ENCODE results near the gene PRKCE. TPM values are rescaled to one million over a fixed set of nuclear protein-coding genes. Genes with fewer than 3 reads are reported as not detected.

The PRKCE gene
- total and polyA plus RNA-seq, 2 experiments from 2014 or later, result 9.6 to 11.9 TPM

- H3K4me1 ChIP-seq (ENCODE audit: insufficient read depth), result peaks cover 34% of the 10 kb centered on the region
- no peak for DNase-seq (ENCODE audit: low spot score)
- H3K36me3 ChIP-seq (replicated peaks; ENCODE audit: insufficient read depth, low read depth), result no peaks in the 10 kb centered on the region
- H3K27me3 ChIP-seq, result no peaks in the 10 kb centered on the region
- no peak overlapping the region for H2AFZ ChIP-seq
- H3K79me2 ChIP-seq, result no peaks in the 10 kb centered on the region
- H3K9me2 ChIP-seq (replicated peaks; ENCODE audit: insufficient read depth), result no peaks in the 10 kb centered on the region
- WGBS (ENCODE audit: low lambda C conversion rate, missing lambda C conversion rate), result 74% methylated on average over 2 of the region's 2 CpGs
- H4K20me1 ChIP-seq (ENCODE audit: insufficient read depth, poor library complexity, severe bottlenecking), result no peaks in the 10 kb centered on the region
- H3K4me3 ChIP-seq, result no peak overlapping the region
- no peaks in the 10 kb centered on the region for H3K9me3 ChIP-seq (ENCODE audit: low read depth)
- TF ChIP-seq EZH2 (IDR thresholded peaks at IDR 0.05; ENCODE audit: borderline replicate concordance) (no peak), CTCF (IDR thresholded peaks at IDR 0.05; ENCODE audit: poor library complexity) (no peak)
- H3K4me2 ChIP-seq, result no peak overlapping the region
- H3K27ac ChIP-seq, result no peak overlapping the region
Observed at GRCh38 chr2:46041434-46041833, 390.0 kb downstream of the PRKCE start.

- H3K9me2 ChIP-seq (replicated peaks; ENCODE audit: insufficient read depth), result no peaks in the 10 kb centered on the region
- no peak overlapping the region for H3K4me3 ChIP-seq
- H3K4me2 ChIP-seq, result peak overlapping the region; percentile 12
- TF ChIP-seq EZH2phosphoT487 (IDR thresholded peaks at IDR 0.05; ENCODE audit: low read depth, severe bottlenecking, unreplicated experiment) (no peak), EZH2 (IDR thresholded peaks at IDR 0.05; ENCODE audit: borderline replicate concordance) (no peak), CTCF (IDR thresholded peaks at IDR 0.05; ENCODE audit: poor library complexity) (no peak)
- no peaks in the 10 kb centered on the region for H3K9me3 ChIP-seq (ENCODE audit: low read depth)
- no peaks in the 10 kb centered on the region for H4K20me1 ChIP-seq (ENCODE audit: insufficient read depth, poor library complexity, severe bottlenecking)
- peaks cover 34% of the 10 kb centered on the region for H3K4me1 ChIP-seq (ENCODE audit: insufficient read depth)
- peak overlapping the region; percentile 18 for H3K27ac ChIP-seq
- H3K27me3 ChIP-seq, result no peaks in the 10 kb centered on the region
- H3K79me2 ChIP-seq, result no peaks in the 10 kb centered on the region
- H3K36me3 ChIP-seq (replicated peaks; ENCODE audit: insufficient read depth, low read depth), result no peaks in the 10 kb centered on the region
- DNase-seq (ENCODE audit: low spot score), result no peak
- H2AFZ ChIP-seq, result no peak overlapping the region
- 54% methylated on average over 4 of the region's 4 CpGs for WGBS (ENCODE audit: low lambda C conversion rate, missing lambda C conversion rate)
Observed at GRCh38 chr2:46042207-46042637, 390.7 kb downstream of the PRKCE start.

- WGBS (ENCODE audit: low lambda C conversion rate, missing lambda C conversion rate), result 90% methylated on average over 3 of the region's 3 CpGs
- Histone ChIP-seq H3K79me2 (no peaks in the 10 kb centered on the region), H3K9me2 (replicated peaks; ENCODE audit: insufficient read depth) (no peaks in the 10 kb centered on the region), H3K27me3 (no peaks in the 10 kb centered on the region), H3K4me1 (ENCODE audit: insufficient read depth) (peaks cover 31% of the 10 kb centered on the region), H2AFZ (no peak overlapping the region), H3K4me3 (no peak overlapping the region), H3K36me3 (replicated peaks; ENCODE audit: insufficient read depth, low read depth) (no peaks in the 10 kb centered on the region), H3K9me3 (ENCODE audit: low read depth) (no peaks in the 10 kb centered on the region), H3K27ac (no peak overlapping the region), H4K20me1 (ENCODE audit: insufficient read depth, poor library complexity, severe bottlenecking) (no peaks in the 10 kb centered on the region), H3K4me2 (peak overlapping the region; percentile 12)
- no peak for DNase-seq (ENCODE audit: low spot score)
- TF ChIP-seq EZH2 (IDR thresholded peaks at IDR 0.05; ENCODE audit: borderline replicate concordance) (no peak), CTCF (IDR thresholded peaks at IDR 0.05; ENCODE audit: poor library complexity) (no peak), EZH2phosphoT487 (IDR thresholded peaks at IDR 0.05; ENCODE audit: low read depth, severe bottlenecking, unreplicated experiment) (no peak)
Observed at GRCh38 chr2:46042711-46043110, 391.2 kb downstream of the PRKCE start.

- TF ChIP-seq EZH2 (IDR thresholded peaks at IDR 0.05; ENCODE audit: borderline replicate concordance) (no peak), CTCF (IDR thresholded peaks at IDR 0.05; ENCODE audit: poor library complexity) (no peak), EZH2phosphoT487 (IDR thresholded peaks at IDR 0.05; ENCODE audit: low read depth, severe bottlenecking, unreplicated experiment) (no peak)
- H3K27me3 ChIP-seq, result no peaks in the 10 kb centered on the region
- DNase-seq (ENCODE audit: low spot score), result no peak
- H3K4me1 ChIP-seq (ENCODE audit: insufficient read depth), result peaks cover 22% of the 10 kb centered on the region
- H3K9me2 ChIP-seq (replicated peaks; ENCODE audit: insufficient read depth), result no peaks in the 10 kb centered on the region
- no peak overlapping the region for H3K4me2 ChIP-seq
- no peaks in the 10 kb centered on the region for H3K9me3 ChIP-seq (ENCODE audit: low read depth)
- H3K79me2 ChIP-seq, result no peaks in the 10 kb centered on the region
- H4K20me1 ChIP-seq (ENCODE audit: insufficient read depth, poor library complexity, severe bottlenecking), result no peaks in the 10 kb centered on the region
- no peak overlapping the region for H3K4me3 ChIP-seq
- H3K36me3 ChIP-seq (replicated peaks; ENCODE audit: insufficient read depth, low read depth), result no peaks in the 10 kb centered on the region
- no peak overlapping the region for H3K27ac ChIP-seq
- no peak overlapping the region for H2AFZ ChIP-seq
Observed at GRCh38 chr2:46045888-46046287, 394.4 kb downstream of the PRKCE start.
